Umbilical cord (tissue), 2 donors: Measurements from ENCODE around the gene BRWD1. TPM values are rescaled to one million over a fixed set of nuclear protein-coding genes. Genes with fewer than 3 reads are reported as not detected.

Source experiments
- DNase-seq: peaks from one replicate; pipeline ENCODE4 v3.0.0-alpha.2; 2015; ENCODE audit warnings: low spot score
- total RNA-seq: library from RNA; depleted of rRNA; stranded (reverse); fragments of >200 nt; gene quantifications from one replicate; pipeline ENCODE4 v1.2.3, GENCODE V29; 2014; ENCODE audit warnings: low replicate concordance; ENCODE audit not compliant: insufficient read depth

BRWD1 gene
- 97.0 TPM for total RNA-seq

DNA sequence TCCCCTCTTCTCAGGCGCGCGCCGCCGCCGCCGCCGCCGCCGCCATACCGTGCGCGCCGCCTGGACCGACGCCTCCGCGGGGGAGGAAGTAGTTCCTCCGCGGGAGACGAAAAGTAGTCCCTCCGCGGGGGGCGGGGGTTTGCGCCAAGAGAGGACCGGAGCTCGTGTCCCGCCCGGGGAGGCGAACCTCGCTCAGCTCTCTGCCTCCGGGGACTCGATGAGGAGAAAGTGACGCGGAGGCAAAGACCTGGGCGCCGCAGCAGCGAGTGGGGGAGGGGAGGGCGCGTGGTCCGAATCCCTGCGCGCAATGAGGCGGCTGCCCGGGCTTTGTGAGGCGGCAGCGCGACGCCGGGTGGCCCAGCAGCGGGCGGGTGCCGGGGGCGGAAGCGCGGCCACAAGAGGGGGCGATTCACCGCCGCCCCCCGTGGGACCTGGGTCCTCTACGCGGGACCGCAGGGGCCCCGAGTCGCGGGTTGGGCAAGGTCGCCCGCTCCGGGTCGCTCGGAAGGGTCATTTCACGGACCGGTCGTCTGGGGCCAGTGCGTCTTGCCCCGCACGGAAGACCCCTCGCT, at the start of gene BRWD1:
Gene BRWD1, minus strand, starts transcription at position 62 of the 572 bp plus-strand sequence. CDS start 141 bp downstream, outside the sequence.
- DNase-seq = peak; percentile 87

DNA sequence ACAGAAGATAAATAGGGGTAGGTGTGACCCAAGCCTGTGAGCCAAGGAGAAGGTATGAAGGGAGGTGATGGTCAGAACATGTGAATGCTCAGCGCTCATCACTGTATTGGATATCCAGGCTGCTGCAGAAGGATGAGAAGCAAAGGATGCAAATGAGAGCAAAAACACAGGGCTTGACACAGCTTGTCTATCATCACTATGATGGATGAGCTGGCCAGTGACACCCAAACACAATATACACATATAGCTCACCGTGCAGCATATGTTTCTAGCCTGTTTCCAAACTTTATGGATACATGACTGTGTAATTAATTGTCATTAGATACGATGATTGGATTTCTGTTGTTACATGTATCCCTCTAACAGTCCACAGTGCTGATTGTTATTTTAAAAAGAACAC, 49.3 kb upstream of the BRWD1 start:
- DNase-seq = no peak

DNA sequence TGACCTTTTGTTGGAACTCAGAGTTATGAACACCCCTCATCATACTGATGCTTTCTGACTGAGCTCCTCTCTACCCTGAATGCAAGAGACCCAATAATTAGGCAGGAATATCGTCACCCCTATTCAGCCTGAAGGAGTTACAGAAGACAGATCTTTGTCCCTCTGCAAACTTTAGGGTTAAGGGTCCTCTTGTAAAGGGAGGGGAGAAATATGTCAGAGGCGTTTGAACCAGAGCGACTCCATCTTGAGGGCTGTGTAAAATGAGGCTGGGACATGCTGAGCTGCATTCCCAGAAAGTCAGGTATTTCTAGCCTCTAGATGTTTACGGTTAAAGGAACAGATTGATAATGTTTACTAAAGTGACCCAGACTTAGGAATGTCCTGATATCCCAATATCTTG, 46.0 kb upstream of the BRWD1 start:
- DNase-seq = no peak

DNA sequence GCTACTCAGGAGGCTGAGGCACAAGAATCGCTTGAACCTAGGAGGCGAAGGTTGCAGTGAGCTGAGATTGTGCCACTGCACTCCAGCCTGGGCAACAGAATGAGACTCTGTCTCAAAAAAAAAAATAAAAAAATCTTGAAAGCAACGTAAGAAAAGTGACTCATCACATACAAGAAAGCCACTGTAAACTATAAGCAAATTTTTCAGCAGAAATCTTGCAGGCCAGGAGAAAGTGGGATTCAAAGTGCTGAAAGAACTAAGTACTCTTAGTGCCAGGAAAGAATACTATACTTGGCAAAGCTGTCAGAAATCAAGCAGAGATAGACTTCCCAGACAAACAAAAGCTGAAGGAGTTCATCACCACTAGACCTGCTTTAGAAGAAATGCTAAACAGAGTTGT, 39.9 kb upstream of the BRWD1 start:
- no peak for DNase-seq

DNA sequence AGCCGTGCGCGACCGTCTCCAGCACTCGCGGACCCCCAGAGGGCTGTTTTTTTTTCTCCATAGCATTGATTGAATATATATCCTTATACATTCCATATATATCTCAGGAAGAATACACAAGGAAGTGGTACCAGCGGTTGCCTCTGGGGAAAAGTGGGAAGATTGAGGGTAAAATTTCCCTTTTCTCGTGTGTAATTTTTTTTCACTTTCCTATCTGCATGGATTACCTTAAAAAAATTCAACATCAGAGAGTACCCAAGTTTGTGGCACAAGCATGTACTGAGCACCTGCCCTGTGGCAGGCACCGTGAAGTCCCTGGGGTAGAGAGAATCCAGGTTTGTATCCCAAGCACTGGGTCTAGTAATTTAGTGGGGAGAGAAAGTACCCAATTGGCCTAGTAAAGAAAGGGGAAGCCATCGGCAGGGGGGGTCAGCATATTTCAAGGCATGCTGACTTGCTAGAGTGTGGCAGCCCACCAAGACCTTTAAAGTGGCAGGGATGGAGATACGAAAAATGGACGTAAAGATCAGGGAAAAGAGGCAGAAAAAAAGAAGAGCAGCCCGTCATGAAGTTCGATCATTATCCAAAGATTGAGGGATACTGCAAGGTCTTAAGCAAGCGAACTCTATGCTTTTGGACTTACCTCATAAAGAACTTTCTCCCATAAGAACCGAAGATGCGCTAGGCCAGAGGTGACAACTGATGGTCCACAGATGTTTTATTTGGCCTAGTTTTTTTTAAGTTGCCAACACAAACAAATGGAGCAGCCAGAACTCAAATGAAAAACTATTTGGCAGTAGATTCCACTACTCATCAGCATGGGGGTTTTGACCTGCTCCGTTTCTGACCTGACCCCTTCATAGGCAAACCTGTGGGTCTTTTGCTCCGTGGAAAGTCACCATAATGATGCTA, 36.9 kb upstream of the BRWD1 start:
- DNase-seq = no peak

DNA sequence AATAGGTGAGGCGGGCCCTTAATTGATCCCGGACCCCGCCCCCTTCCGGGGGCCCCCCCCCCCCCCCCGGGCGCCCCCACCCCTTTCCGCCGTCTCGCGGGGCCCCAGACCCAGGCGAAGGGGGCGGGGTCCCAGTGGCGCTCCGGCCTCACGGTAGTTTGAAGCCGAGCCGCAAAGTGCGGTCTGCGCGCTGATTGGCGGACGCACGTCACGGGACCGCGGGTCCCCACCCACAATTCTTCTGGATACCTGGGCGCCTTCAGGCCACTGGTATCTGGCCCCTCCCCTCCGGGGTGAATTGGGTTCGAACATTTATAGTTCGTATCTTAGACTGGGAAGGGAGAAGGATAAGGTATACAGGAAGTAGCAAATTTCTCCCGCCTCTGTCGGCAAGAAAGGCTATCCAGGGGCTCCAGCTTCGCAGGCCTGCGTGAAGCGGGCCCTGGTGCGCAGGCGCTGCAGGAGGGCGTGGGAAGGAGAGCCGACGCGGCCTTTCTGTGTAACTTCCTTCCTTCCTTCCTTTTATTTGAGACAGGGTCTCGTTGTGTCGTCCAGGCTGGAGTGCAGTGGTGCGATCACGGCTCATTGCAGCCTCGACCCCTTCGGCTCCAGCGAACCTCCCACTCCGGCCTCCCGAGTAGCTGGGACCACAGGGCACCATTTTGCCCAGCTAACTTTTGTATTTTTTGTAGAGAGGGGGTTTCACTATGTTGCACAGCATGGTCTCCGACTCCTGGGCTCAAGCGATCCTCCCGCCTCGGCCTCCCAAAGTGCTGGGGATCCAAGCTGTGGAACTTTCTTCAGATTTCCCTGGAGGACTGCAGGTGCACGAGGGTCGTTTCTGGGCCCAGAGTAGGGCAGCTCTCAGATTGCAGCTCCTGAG, 36.0 kb upstream of the BRWD1 start:
- DNase-seq = peak; percentile 98

DNA sequence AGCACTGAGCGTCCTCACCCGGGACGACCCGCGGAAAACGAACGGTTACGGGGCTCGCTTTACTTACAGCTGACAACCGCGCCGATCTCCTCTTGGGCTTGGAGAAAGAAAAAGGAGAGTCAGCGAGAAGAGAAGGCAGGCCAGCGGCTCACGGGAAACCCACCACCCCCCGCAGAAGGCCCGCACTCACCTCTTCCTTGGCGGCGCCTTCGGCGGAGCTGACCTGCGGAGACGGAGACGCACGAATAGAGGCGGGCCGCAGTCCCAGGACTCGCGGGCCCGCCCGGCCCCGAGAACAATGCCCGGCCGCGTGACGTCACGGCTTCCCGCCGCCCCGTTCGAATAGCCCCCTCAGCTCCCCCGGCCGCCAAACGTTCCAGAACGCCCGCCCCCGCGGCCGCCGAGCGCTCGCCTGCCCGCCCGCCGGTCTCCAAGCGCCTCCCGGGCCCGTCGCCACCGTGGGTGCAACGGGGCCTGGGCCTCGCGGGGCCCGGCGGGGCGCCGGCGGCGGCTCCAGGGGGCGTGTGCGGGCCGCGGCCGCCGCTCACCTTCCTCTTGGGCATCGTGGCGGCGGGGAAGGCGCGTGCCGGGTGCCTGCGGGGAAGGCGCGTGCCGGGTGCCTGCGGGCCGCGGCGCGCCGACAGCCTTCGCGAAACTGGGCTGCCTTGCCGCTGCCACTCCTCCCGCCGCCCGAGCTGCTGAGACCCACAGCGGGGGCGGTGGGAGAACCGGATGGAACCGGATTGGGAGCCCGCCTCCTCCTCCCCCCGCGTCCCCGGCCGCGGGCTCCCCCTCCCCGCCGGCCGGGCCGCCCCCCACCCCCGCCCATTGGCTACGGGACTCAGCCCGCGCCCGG, 35.2 kb upstream of the BRWD1 start, which contains the start of gene HMGN1:
Gene HMGN1, minus strand, starts transcription at position 734 of the 856 bp plus-strand sequence. Its CDS starts 171 bp downstream, at position 563.
- DNase-seq = peak; percentile 94

DNA sequence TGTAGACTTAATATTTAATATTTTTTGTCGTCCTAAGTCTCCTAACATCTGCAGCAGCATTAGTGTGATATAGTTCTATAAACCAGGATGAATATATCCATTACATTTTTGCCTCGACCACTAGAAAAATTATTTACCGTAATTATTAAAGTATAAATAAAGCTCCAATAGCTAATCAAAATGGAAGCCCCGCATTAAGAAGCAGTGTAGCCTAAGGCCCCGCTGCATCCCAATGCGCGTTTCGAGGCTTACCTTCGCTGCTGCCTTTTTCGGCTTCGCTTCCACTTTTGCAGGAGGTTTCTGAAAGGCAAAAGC, 34.6 kb upstream of the BRWD1 start:
- no peak for DNase-seq

DNA sequence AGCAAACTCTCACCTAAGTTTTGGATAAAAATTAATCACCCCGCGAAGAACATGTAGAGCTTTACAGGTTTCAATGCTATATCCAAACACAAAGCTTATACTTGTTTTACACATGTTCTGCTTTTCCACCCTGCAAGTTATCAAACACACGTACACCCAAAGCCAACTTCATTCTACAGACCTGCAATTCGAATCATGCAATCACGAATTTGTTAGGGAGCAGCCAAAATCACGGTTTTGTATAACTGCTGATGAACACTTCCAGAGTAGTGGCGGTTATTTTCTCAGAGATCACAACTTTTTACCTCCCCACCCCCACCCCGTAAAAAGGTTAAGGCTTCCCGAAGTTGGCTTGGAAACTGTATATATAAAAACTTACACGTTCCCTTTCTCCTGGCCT, 34.1 kb upstream of the BRWD1 start:
- DNase-seq = no peak

DNA sequence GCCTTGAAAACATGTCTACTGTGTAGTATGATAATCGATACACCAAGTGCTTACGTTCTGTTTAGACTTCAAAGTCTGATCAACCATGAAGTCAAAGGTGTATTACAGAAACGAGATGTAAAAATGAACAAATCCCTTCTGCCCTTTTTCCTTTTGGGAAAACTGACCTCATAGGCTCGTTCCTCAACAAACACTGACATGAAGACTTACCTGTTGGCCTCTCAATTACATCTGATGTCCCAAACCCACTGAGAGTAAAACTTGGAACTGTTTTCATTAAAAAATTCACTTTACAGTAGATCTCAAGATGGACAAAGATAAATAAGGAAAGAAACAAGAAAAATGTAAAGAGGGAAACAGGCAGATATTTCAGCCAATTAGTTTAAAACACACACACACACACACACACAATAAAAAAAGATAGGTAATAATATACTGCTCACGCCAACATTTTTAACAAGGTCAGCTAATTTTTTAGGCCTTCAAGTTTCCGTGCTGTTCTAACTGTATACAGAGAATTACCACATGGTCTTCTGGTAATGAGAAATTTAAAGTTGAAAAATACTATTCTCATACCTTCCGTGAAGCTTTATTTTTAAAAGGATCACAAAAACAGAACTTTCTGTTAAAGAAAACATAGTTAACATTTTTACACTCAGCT, 33.4 kb upstream of the BRWD1 start:
- no peak for DNase-seq

DNA sequence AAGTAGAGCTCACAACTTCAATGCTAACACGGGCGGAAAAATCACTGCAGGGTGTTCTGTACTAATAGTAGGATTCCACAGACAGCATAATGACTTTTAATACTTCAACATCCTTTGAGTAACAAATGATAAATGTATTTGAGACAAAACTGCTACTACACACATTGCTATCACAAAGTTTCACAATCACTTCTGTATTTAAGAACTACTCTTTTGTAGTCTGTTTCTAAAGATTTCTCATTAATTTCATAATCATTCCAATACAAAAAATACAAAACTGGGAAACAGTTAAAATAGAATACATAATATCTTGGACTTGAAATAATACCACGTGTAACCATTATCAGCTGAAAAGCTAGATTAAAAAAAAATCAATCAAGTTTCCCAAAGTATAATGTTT, 32.8 kb upstream of the BRWD1 start:
- DNase-seq = no peak

DNA sequence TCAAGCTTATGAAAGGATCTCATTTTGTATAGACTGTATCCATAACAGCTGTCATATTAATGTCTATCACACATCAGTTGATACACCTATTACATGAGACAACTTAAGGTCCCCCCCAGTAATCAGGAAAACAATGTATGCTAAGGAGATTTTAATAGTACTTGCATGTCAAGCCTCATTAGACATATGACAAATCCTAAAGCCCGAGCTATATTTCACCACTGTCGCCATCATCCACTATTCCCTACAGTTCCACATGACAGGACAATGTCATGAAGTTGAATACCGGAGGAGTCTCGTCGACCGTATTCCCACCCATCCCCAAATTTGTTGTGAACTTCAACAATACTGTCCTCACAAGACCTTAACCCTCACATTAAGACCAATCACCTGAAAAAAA, 32.0 kb upstream of the BRWD1 start:
- DNase-seq = no peak

DNA sequence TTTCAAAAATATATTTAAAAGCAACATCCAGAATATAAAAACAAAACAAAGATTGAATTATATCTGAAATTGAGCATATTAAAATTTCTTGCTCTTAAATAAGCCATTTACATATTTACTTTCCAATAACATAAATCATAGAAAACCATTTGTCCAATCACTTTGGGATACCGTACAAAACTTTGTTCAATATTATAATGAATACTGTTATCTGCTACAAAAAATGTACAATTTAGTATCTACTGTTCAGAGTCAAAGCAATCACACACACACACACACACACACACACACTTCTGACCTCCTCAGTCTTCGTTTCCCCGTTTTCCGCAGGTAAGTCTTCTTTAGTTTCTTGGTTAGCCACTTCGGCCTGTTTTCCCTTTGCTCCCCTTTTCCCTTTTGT, 31.4 kb upstream of the BRWD1 start:
- no peak for DNase-seq

DNA sequence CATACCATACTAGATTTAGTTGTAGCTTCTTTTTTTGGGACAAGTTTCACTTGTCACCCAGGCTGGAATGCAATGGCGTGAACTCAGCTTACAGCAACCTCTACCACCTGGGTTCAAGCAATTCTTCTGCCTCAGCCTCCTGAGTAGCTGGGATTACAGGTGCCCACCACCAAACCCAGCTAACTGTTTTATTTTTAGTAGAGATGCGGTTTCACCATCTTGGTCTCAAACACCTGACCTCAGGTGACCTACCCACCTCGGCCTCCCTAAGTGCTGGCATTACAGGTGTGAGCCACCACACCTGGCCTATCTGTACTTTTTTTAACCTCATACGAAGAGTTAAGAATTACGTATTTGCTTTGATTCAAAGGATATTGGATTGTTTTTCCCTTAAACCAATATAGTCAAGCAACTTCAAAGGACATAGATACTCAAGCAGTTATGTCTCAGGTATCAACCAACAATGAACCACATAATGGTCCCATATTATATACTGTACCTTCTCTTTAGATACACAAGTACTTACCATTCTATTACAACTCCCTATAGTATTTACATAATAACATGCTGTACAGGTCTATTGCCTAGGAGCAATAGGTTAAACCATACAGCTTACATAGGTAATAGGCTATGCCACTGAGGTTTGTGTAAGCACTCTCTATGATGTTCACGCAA, 28.0 kb upstream of the BRWD1 start:
- no peak for DNase-seq

DNA sequence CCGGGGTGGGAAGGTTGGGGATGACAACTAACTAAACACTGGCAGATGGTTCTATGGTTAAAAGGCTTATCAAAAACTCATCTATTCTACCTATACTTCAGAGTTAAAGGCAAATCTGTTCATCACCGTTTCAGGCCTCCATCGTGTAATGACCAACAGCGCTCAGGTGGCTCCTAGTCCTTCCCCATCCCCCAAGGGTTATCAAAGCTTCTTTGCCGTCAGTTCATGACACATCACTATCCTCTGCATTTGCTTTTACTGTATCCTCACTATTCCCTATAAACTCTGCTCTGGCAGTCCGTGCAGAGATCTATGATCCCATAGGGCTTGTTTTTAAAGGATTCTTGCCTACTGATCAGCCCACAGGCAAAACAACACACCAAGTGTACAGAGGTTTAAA, 27.3 kb upstream of the BRWD1 start:
- no peak for DNase-seq

DNA sequence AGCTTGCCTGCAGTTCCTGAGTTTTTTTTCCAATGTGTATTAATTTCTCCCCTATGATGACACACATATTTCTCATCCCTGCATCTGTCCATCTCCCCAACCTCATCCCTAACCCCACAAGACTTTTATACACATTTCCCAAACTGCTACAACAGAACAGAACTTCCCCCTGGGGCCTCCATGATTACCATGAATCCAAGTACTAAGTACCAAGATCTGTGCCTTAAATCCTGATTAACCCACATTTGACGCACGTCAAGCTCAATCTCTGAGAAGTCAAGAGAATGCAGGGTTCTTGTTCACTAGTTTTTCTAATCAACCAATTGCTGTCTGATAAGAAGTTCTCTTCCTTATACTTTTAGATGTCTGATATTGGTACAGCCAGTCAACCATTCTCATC, 25.8 kb upstream of the BRWD1 start:
- peak; percentile 72 for DNase-seq

DNA sequence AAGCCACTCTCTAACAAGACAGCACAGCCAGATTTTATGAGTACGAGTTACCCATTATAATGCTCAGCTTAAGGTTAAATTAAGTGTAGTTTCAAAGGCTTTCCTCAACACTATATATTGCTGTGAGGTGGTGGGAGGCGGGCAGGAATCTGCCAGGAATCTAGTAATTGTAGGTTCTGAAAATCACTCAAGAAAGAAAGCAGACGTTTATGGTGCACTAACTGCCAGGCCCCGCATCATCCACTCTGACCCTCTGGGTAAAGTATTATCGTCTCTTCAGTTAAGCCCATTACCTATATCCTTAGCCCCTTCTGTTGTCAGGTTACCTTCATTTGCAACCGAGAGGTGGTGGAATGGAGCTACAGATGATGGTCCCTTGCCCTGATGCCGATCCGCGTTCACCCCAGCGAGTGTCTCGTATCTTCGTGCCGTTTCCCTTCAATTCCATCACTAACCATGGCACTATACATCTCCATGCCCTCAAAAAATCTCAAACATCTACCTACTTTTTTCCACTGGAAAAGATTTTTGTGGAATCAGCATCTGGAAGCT, 23.1 kb upstream of the BRWD1 start:
- DNase-seq = no peak

DNA sequence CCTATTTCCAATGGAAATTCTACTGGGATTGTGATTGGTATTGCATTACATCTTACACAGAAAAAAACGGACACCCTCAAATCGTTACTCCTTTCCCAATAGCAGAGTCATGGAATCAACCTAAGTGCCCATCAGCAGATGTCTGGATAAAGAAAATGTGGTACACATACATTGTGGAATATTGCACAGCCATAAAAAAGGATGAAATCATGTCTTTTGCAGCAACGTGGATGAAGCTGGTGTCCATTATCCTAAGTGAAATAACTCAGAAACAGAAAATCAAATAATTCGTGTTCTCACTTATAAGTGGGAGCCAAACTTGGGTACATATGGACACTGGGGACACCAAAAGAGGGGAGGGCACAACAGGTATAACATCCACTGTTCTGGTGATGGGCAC, 21.2 kb upstream of the BRWD1 start:
- DNase-seq = no peak

DNA sequence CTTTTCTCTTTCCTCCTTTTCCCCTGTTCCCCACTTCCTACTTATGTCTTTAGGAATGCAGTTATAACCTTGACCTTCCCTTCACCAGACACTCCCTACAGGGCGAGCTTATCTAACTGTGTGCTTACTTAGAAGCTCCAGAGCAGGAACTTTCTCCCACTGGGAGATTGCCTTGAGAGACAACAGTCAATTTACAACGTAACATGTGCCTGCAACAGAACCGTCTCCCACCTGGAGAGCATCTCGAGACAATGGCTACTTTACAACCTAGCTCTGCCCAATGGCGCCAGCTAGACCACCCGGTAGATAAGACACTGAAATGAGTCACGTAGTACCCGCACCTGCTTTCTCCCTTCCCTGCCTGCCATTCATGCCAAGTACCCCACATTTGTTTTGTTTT, 18.7 kb upstream of the BRWD1 start:
- DNase-seq = no peak

DNA sequence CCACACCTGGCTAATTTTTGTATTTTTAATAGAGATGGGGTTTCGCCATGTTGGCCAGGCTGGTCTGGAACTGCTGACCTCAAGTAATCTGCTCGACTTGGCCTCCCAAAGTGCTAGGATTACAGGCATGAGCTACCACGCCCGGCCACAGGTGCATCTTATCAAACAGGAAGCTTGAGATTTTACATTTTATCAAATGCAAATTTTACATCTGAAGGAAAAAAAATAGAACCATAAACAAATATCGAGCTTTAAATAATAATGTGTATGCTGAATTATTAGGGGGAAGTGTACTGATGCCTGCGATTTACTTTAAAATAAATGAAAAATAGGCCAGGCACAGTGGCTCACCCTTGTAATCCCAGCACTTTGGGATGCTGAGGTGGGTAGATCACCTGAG, 16.6 kb upstream of the BRWD1 start:
- no peak for DNase-seq
